CD14-positive monocyte (primary cell): ENCODE data around the gene EDA. TPM values are rescaled to one million over a fixed set of nuclear protein-coding genes. Genes with fewer than 3 reads are reported as not detected.

ENCODE experiments used
- DNase-seq, 3 donors: peaks; one replicate each; pipeline ENCODE4 v3.0.0-alpha.2; 2011 to 2022
- H2AFZ ChIP-seq: 2 replicates; pipeline ENCODE4 v1.6.0; 2012; ENCODE audit warnings: mild to moderate bottlenecking, low read depth, low read length, inconsistent platforms; ENCODE audit not compliant: insufficient read depth, poor library complexity, severe bottlenecking
- H3K27ac ChIP-seq, 2 donors: 1 replicate in 1 of 2; 2 replicates in 1 of 2; pipeline ENCODE4 v1.5.1; 2012 to 2013; ENCODE audit warnings: low read length in 2 of 2, control low read depth in 1 of 2, inconsistent platforms in 1 of 2, low read depth in 1 of 2, mild to moderate bottlenecking in 1 of 2
- H3K27me3 ChIP-seq, 2 donors: one replicate each; pipeline versions ENCODE4 v1.6.0 to v1.6.1; 2011 to 2013; ENCODE audit warnings: low read length in 2 of 2; ENCODE audit not compliant: control insufficient read depth in 2 of 2, insufficient read depth in 2 of 2
- H3K36me3 ChIP-seq, 2 donors: replicated peaks in 1 of 2; 1 replicate in 1 of 2; 2 replicates in 1 of 2; pipeline versions ENCODE4 v1.5.1 to v1.6.1; 2012 to 2013; ENCODE audit warnings: low read length in 2 of 2, control low read depth in 1 of 2, inconsistent platforms in 1 of 2, mild to moderate bottlenecking in 1 of 2; ENCODE audit not compliant: insufficient read depth in 2 of 2, control insufficient read depth in 1 of 2
- H3K4me1 ChIP-seq, 2 donors: 1 replicate in 1 of 2; 2 replicates in 1 of 2; pipeline versions ENCODE4 v1.5.1 to v1.6.1; 2012 to 2013; ENCODE audit warnings: low read length in 2 of 2, control low read depth in 1 of 2, inconsistent platforms in 1 of 2, mild to moderate bottlenecking in 1 of 2, moderate library complexity in 1 of 2; ENCODE audit not compliant: insufficient read depth in 2 of 2, control insufficient read depth in 1 of 2
- H3K4me2 ChIP-seq: replicated peaks from 2 replicates; pipeline ENCODE3; 2012; ENCODE audit warnings: low read length, moderate library complexity, mild to moderate bottlenecking; ENCODE audit not compliant: poor library complexity, severe bottlenecking; ENCODE audit errors: extremely low read depth
- H3K4me3 ChIP-seq, 3 experiments: fragments of 200-600 bp in 1 of 3; sonication (generic) in 1 of 3; replicated peaks in 1 of 3; 1 replicate in 2 of 3; 2 replicates in 1 of 3; pipeline ENCODE4 v1.5.1; 2011 to 2013; ENCODE audit warnings: low read length in 3 of 3, mild to moderate bottlenecking in 3 of 3, control low read depth in 2 of 3, low read depth in 2 of 3, inconsistent platforms in 1 of 3, moderate library complexity in 1 of 3
- H3K79me2 ChIP-seq: 2 replicates; pipeline ENCODE4 v1.6.0; 2012; ENCODE audit warnings: mild to moderate bottlenecking, control low read depth, inconsistent platforms, low read length, moderate library complexity; ENCODE audit not compliant: insufficient read depth
- H3K9ac ChIP-seq: 2 replicates; pipeline ENCODE4 v1.6.0; 2017; ENCODE audit warnings: low read length, mild to moderate bottlenecking; ENCODE audit not compliant: insufficient read depth, poor library complexity, severe bottlenecking
- H3K9me3 ChIP-seq, 2 donors: replicated peaks in 1 of 2; 1 replicate in 1 of 2; 2 replicates in 1 of 2; pipeline versions ENCODE4 v1.5.1 to v1.6.1; 2012 to 2013; ENCODE audit warnings: low read length in 2 of 2, control low read depth in 1 of 2; ENCODE audit not compliant: control insufficient read depth in 1 of 2, insufficient read depth in 1 of 2
- H4K20me1 ChIP-seq: 2 replicates; pipeline ENCODE4 v1.6.0; 2012; ENCODE audit warnings: mild to moderate bottlenecking, low read length, control low read depth, moderate library complexity; ENCODE audit not compliant: insufficient read depth
- H3K27ac Mint-ChIP-seq, 7 donors: one replicate each; pipeline ENCODE4 v1.8.0; 2020; ENCODE audit warnings: mild to moderate bottlenecking in 7 of 7, mixed read lengths in 7 of 7, moderate library complexity in 6 of 7, inconsistent platforms in 2 of 7
- H3K27me3 Mint-ChIP-seq, 3 donors: one replicate each; pipeline ENCODE4 v1.8.0; 2021 to 2022; ENCODE audit warnings: low read depth in 3 of 3, mild to moderate bottlenecking in 3 of 3, mixed read lengths in 3 of 3, moderate library complexity in 3 of 3, inconsistent platforms in 1 of 3
- H3K36me3 Mint-ChIP-seq, 2 donors: one replicate each; pipeline ENCODE4 v1.8.0; 2020; ENCODE audit warnings: mixed read lengths in 2 of 2, inconsistent platforms in 1 of 2, mild to moderate bottlenecking in 1 of 2
- H3K4me1 Mint-ChIP-seq: one replicate; pipeline ENCODE4 v1.8.0; 2020; ENCODE audit warnings: mild to moderate bottlenecking, mixed read lengths
- H3K4me3 Mint-ChIP-seq, 2 donors: one replicate each; pipeline ENCODE4 v1.8.0; 2020; ENCODE audit warnings: mild to moderate bottlenecking in 2 of 2, mixed read lengths in 2 of 2, moderate library complexity in 1 of 2
- H3K9me3 Mint-ChIP-seq, 7 donors: one replicate each; pipeline ENCODE4 v1.8.0; 2020 to 2022; ENCODE audit warnings: mixed read lengths in 7 of 7, mild to moderate bottlenecking in 6 of 7, moderate library complexity in 6 of 7, inconsistent platforms in 2 of 7
- CTCF ChIP-seq: fragments of 200-600 bp; IDR thresholded peaks from one replicate; pipeline ENCODE4 v1.8.0; 2022; ENCODE audit warnings: antibody characterized with exemption, mild to moderate bottlenecking
- WGBS: methylation state at CpG from one replicate; pipeline ENCODE4 v1.1.5; 2013; ENCODE audit warnings: missing lambda C conversion rate; ENCODE audit not compliant: insufficient coverage; 5-methylcytosine and 5-hydroxymethylcytosine counted together
- intact Hi-C, 2 donors: fragments of 100-400 bp; cut with micrococcal nuclease; formaldehyde crosslinking; loops; one replicate each; pipeline versions ENCODE4 v1.15.0 to v1.15.1; 2023
- polyA plus RNA-seq, 3 donors: library from polyadenylated mRNA; depleted of rRNA in 1 of 3; unstranded in 2 of 3; stranded (reverse) in 1 of 3; fragments of 300-500 nt in 2 of 3; fragments of >200 nt in 1 of 3; fragmentation: Illumina TruSeq in 2 of 3; gene quantifications; 1 replicate in 2 of 3; 2 replicates in 1 of 3; pipeline ENCODE4 v1.2.3, GENCODE V29; 2012 to 2021

Gene EDA
- polyA plus RNA-seq, 3 donors = 0.11 to 0.31 TPM; not detected in 1

- no peak overlapping the region for H3K27ac Mint-ChIP-seq
- H3K9me3 Mint-ChIP-seq = peaks cover 0 to 3% (median 0%) of the 10 kb centered on the region in 7 donors
- Histone ChIP-seq H3K27ac (no peak overlapping the region), H3K9ac (no peak overlapping the region), H3K4me3 (no peak overlapping the region), H3K4me1 (no peaks in the 10 kb centered on the region), H3K27me3 (no peaks in the 10 kb centered on the region), H2AFZ (no peak overlapping the region), H3K79me2 (no peaks in the 10 kb centered on the region), H3K9me3 (no peaks in the 10 kb centered on the region), H3K4me2 (no peak overlapping the region), H3K36me3 (no peaks in the 10 kb centered on the region), H4K20me1 (no peaks in the 10 kb centered on the region)
- no peak overlapping the region for H3K4me3 Mint-ChIP-seq
- no peak for TF ChIP-seq CTCF
- peaks cover 0 to 3% (median 2%) of the 10 kb centered on the region in 3 donors for H3K27me3 Mint-ChIP-seq
- no peaks in the 10 kb centered on the region for H3K4me1 Mint-ChIP-seq
- intact Hi-C loops = no loop called here
- WGBS = no CpG with 5 or more reads among the region's 1 CpG
- no peaks in the 10 kb centered on the region for H3K36me3 Mint-ChIP-seq
- DNase-seq = no peak
These were observed 280.1 kb downstream of the EDA start for GRCh38 chrX:69896046-69896445.

- H3K9me3 ChIP-seq = no peaks in the 10 kb centered on the region
- no peaks in the 10 kb centered on the region for H3K27me3 ChIP-seq
- no peak overlapping the region for H3K9ac ChIP-seq
- WGBS = no CpG with 5 or more reads among the region's 1 CpG
- no peak overlapping the region for H3K27ac ChIP-seq
- no peaks in the 10 kb centered on the region for H3K4me1 ChIP-seq
- H3K36me3 ChIP-seq = no peaks in the 10 kb centered on the region
- no peaks in the 10 kb centered on the region for H3K4me1 Mint-ChIP-seq
- TF ChIP-seq CTCF = no peak
- no peak overlapping the region for H3K4me3 ChIP-seq
- intact Hi-C loops = no loop called here
- H3K27me3 Mint-ChIP-seq = peaks cover 0 to 2% (median 0%) of the 10 kb centered on the region in 3 donors
- no peak for DNase-seq
- no peaks in the 10 kb centered on the region for H3K36me3 Mint-ChIP-seq
- H3K9me3 Mint-ChIP-seq = peaks cover 0 to 5% (median 0%) of the 10 kb centered on the region in 7 donors
- no peaks in the 10 kb centered on the region for H3K79me2 ChIP-seq
- no peak overlapping the region for H3K27ac Mint-ChIP-seq
- H3K4me2 ChIP-seq = no peak overlapping the region
- H4K20me1 ChIP-seq = no peaks in the 10 kb centered on the region
- H3K4me3 Mint-ChIP-seq = no peak overlapping the region
- H2AFZ ChIP-seq = no peak overlapping the region
These were observed 284.6 kb downstream of the EDA start for GRCh38 chrX:69900491-69900890.
